HepG2 (cell line): ENCODE measurements around the gene SLC44A4. TPM values are rescaled to one million over a fixed set of nuclear protein-coding genes. Genes with fewer than 3 reads are reported as not detected.

Source experiments
- BRCA1 ChIP-seq: sonication (generic); formaldehyde crosslinking; IDR thresholded peaks from 2 replicates; pipeline ENCODE4 v1.4.0; 2020; ENCODE audit warnings: missing genetic modification reagents
- ELF3 ChIP-seq: IDR thresholded peaks from 2 replicates; pipeline ENCODE4 v1.6.1; 2016; ENCODE audit warnings: missing genetic modification reagents, missing compliant biosample characterization
- HNF1A ChIP-seq, 2 experiments: sonication (generic) in 1 of 2; formaldehyde crosslinking in 1 of 2; IDR thresholded peaks; 2 replicates each; pipeline versions ENCODE4 v1.4.0 to v1.6.1; 2016 to 2020; ENCODE audit warnings: borderline replicate concordance in 1 of 2, low read depth in 1 of 2, mild to moderate bottlenecking in 1 of 2, missing genetic modification reagents in 1 of 2
- HNF4G ChIP-seq, 2 experiments: sonication (generic) in 1 of 2; formaldehyde crosslinking in 1 of 2; IDR thresholded peaks; 2 replicates each; pipeline versions ENCODE4 v1.4.0 to v1.6.1; 2011 to 2020; ENCODE audit warnings: borderline replicate concordance in 2 of 2, low read depth in 2 of 2, mild to moderate bottlenecking in 2 of 2, low read length in 1 of 2, missing genetic modification reagents in 1 of 2, moderate library complexity in 1 of 2
- JARID2 ChIP-seq: sonication (generic); formaldehyde crosslinking; IDR thresholded peaks from 2 replicates; pipeline ENCODE4 v1.8.1; 2023; ENCODE audit warnings: missing genetic modification reagents, inconsistent platforms; ENCODE audit not compliant: insufficient replicate concordance
- KAT7 ChIP-seq: IDR thresholded peaks from 2 replicates; pipeline ENCODE4 v1.6.1; 2018; ENCODE audit warnings: borderline replicate concordance, missing compliant biosample characterization
- MAFG ChIP-seq: sonication (generic); formaldehyde crosslinking; IDR thresholded peaks from 2 replicates; pipeline ENCODE4 v1.5.1; 2020; ENCODE audit warnings: mild to moderate bottlenecking, missing genetic modification reagents
- MED8 ChIP-seq: sonication (generic); formaldehyde crosslinking; IDR thresholded peaks from 2 replicates; pipeline ENCODE4 v1.8.1; 2023; ENCODE audit warnings: mild to moderate bottlenecking, missing genetic modification reagents; ENCODE audit not compliant: insufficient replicate concordance
- MEIS2 ChIP-seq: sonication (generic); formaldehyde crosslinking; IDR thresholded peaks from 2 replicates; pipeline ENCODE4 v1.9.0; 2021; ENCODE audit warnings: mild to moderate bottlenecking, missing genetic modification reagents
- MTERF4 ChIP-seq: sonication (generic); formaldehyde crosslinking; IDR thresholded peaks from 2 replicates; pipeline ENCODE4 v1.8.0; 2023; ENCODE audit warnings: mild to moderate bottlenecking, missing genetic modification reagents
- MYNN ChIP-seq: sonication (generic); formaldehyde crosslinking; IDR thresholded peaks from 2 replicates; pipeline ENCODE4 v1.4.0; 2020; ENCODE audit warnings: mild to moderate bottlenecking, low read depth, missing genetic modification reagents
- NR2C2 ChIP-seq: sonication (generic); formaldehyde crosslinking; IDR thresholded peaks from 2 replicates; pipeline ENCODE4 v1.4.0; 2020; ENCODE audit warnings: missing genetic modification reagents, mild to moderate bottlenecking, moderate library complexity, borderline replicate concordance
- PRPF4 ChIP-seq: fragments of 200-400 bp; formaldehyde crosslinking; IDR thresholded peaks from 2 replicates; pipeline ENCODE4 v1.6.1; 2016; ENCODE audit warnings: low read length, low read depth; ENCODE audit not compliant: poor library complexity, severe bottlenecking
- RXRA ChIP-seq: sonication (generic); formaldehyde crosslinking; IDR thresholded peaks from 2 replicates; pipeline ENCODE4 v1.5.1; 2020; ENCODE audit warnings: missing genetic modification reagents
- ZBTB7A ChIP-seq: sonication (generic); formaldehyde crosslinking; IDR thresholded peaks from 2 replicates; pipeline ENCODE4 v1.8.0; 2022; ENCODE audit warnings: mild to moderate bottlenecking, missing genetic modification reagents
- ZFP1 ChIP-seq: IDR thresholded peaks from 2 replicates; pipeline ENCODE4 v1.6.1; 2016
- ZNF230 ChIP-seq: sonication (generic); formaldehyde crosslinking; IDR thresholded peaks from 2 replicates; pipeline ENCODE4 v1.4.0; 2020; ENCODE audit warnings: mild to moderate bottlenecking, missing genetic modification reagents
- ZNF235 ChIP-seq: sonication (generic); formaldehyde crosslinking; IDR thresholded peaks from 2 replicates; pipeline ENCODE4 v1.8.1; 2023; ENCODE audit warnings: mild to moderate bottlenecking, missing genetic modification reagents, borderline replicate concordance
- ZNF276 ChIP-seq: sonication (generic); formaldehyde crosslinking; IDR thresholded peaks from 2 replicates; pipeline ENCODE4 v1.4.0; 2020; ENCODE audit warnings: mild to moderate bottlenecking, low read depth, missing genetic modification reagents
- ZNF468 ChIP-seq: sonication (generic); formaldehyde crosslinking; IDR thresholded peaks from 2 replicates; pipeline ENCODE4 v1.8.0; 2022; ENCODE audit warnings: mild to moderate bottlenecking, moderate library complexity, missing genetic modification reagents
- ZNF782 ChIP-seq: sonication (generic); formaldehyde crosslinking; IDR thresholded peaks from 2 replicates; pipeline ENCODE4 v1.4.0; 2020; ENCODE audit warnings: missing genetic modification reagents, mild to moderate bottlenecking, borderline replicate concordance
- ZNF792 ChIP-seq: IDR thresholded peaks from 2 replicates; pipeline ENCODE4 v1.6.1; 2016
- ZSCAN12 ChIP-seq: sonication (generic); formaldehyde crosslinking; IDR thresholded peaks from 2 replicates; pipeline ENCODE4 v1.9.0; 2021; ENCODE audit warnings: mild to moderate bottlenecking, missing genetic modification reagents
- polyA plus RNA-seq, 8 experiments: library from polyadenylated mRNA; depleted of rRNA in 3 of 8; stranded (reverse) in 7 of 8; unstranded in 1 of 8; fragments of >200 nt; fragmentation: Illumina TruSeq in 4 of 8; extraction: Trizol in 4 of 8; gene quantifications; 2 replicates each; pipeline versions ENCODE4 v1.2.1 to v1.2.3, GENCODE V29; 2011 to 2016; ENCODE audit warnings: low read depth in 4 of 8, missing spikeins in 1 of 8, mixed read lengths in 1 of 8; ENCODE audit not compliant: insufficient read depth in 1 of 8
- total RNA-seq, 5 experiments: library from RNA; depleted of rRNA; stranded (reverse); fragments of >200 nt; fragmentation: Illumina TruSeq; extraction: Trizol; gene quantifications; 2 replicates each; pipeline ENCODE4 v1.2.3, GENCODE V29; 2016; ENCODE audit warnings: low read depth in 1 of 5

SLC44A4 gene
- total and polyA plus RNA-seq, 2 of the 13 experiments (the other 11 are each of a cell fraction or from before 2014, with no cell fraction given), result 3.5 to 5.9 TPM

GRCh38 chr6:31927242-31927862 is 48.6 kb upstream of the SLC44A4 start, which contains the start of gene C2 (continued):
- TF ChIP-seq MTERF4 (no peak), ZNF792 (CRISPR knock-in tag) (no peak; the same call in 1 of the 2 replicates), ZFP1 (CRISPR knock-in tag) (peak; percentile 90), BRCA1 (no peak; the same call in 1 of the 2 replicates), ZBTB7A (CRISPR knock-in tag) (no peak; the same call in 1 of the 2 replicates), ZNF782 (CRISPR knock-in tag) (no peak), ZNF276 (no peak), MAFG (CRISPR knock-in tag) (no peak), JARID2 (CRISPR knock-in tag) (peak; percentile 19), PRPF4 (no peak), ZNF230 (CRISPR knock-in tag) (no peak), ZSCAN12 (CRISPR knock-in tag) (no peak), ZNF235 (no peak), MED8 (CRISPR knock-in tag) (peak; percentile 59), ZNF468 (no peak), HNF1A (IDR thresholded peaks at IDR 0.05; ENCODE audit: low read depth) (peak; percentile 70; the same call in 1 of the 2 replicates), HNF1A (CRISPR knock-in tag; IDR thresholded peaks at IDR 0.05; ENCODE audit: borderline replicate concordance) (peak; percentile 80; the same call in 1 of the 2 replicates), KAT7 (peak; percentile 72), ELF3 (peak; percentile 90), RXRA (CRISPR knock-in tag) (peak; percentile 90), HNF4G (IDR thresholded peaks at IDR 0.05; ENCODE audit: borderline replicate concordance, low read depth, low read length) (peak; percentile 97), HNF4G (CRISPR knock-in tag; IDR thresholded peaks at IDR 0.05; ENCODE audit: borderline replicate concordance, low read depth) (peak; percentile 83; the same call in 1 of the 2 replicates), NR2C2 (CRISPR knock-in tag) (peak; percentile 53; the same call in 1 of the 2 replicates), MYNN (CRISPR knock-in tag) (no peak), MEIS2 (CRISPR knock-in tag) (peak; percentile 61; the same call in 1 of the 2 replicates)
